Stomach (tissue), 4 donors: ENCODE results near the gene CACUL1.

Experiments used
- CTCF ChIP-seq, 7 experiments: fragments of 450-650 bp in 4 of 7; fragments of 200-600 bp in 3 of 7; sonication (generic) in 3 of 7; IDR thresholded peaks; one replicate each; pipeline ENCODE4 v1.5.1; 2016 to 2019; ENCODE audit warnings: antibody characterized with exemption in 7 of 7, control low read depth in 2 of 7, mild to moderate bottlenecking in 1 of 7
- POLR2A ChIP-seq, 4 donors: fragments of 450-650 bp; IDR thresholded peaks; one replicate each; pipeline ENCODE4 v1.6.1; 2016; ENCODE audit warnings: antibody characterized with exemption in 4 of 4, control low read depth in 2 of 4, mild to moderate bottlenecking in 1 of 4, moderate library complexity in 1 of 4
- POLR2AphosphoS5 ChIP-seq, 3 donors: sonication (generic); formaldehyde crosslinking; IDR thresholded peaks; one replicate each; pipeline ENCODE4 v1.6.1; 2016; ENCODE audit warnings: antibody characterized with exemption in 3 of 3

GRCh38 chr10:118635674-118636402 is 118.9 kb downstream of the CACUL1 start:
- TF ChIP-seq POLR2A (IDR thresholded peaks at IDR 0.05) (no peak), POLR2AphosphoS5 (IDR thresholded peaks at IDR 0.05) (no peak), CTCF (IDR thresholded peaks at IDR 0.05) (no peak)
